Measurements from ENCODE around the gene SCG2.
"Not testable (repeated sequence)": the region's sequence is repeated elsewhere in the genome, so short reads cannot be mapped to it uniquely, and the experiment has no call there.

Gene SCG2

GRCh38 chr2:223611061-223611460 is 8.9 kb upstream of the SCG2 start:
- DNase-seq (ENCODE audit: low read depth in 2 of 2): no peak

GRCh38 chr2:223607476-223607875 is 5.3 kb upstream of the SCG2 start:
- DNase-seq (ENCODE audit: low read depth in 2 of 2): no peak

GRCh38 chr2:223606946-223607345 is 4.8 kb upstream of the SCG2 start:
- DNase-seq (ENCODE audit: low read depth in 2 of 2): no peak

- no peak for DNase-seq (ENCODE audit: low read depth in 2 of 2)
Measured at GRCh38 chr2:223604231-223604630, 2.1 kb upstream of the SCG2 start.

- DNase-seq (ENCODE audit: low read depth in 2 of 2): no peak
Measured at GRCh38 chr2:223602972-223603371, 811 bp upstream of the SCG2 start.

GRCh38 chr2:223601018-223601417 is 1.1 kb downstream of the SCG2 start:
- DNase-seq (ENCODE audit: low read depth in 2 of 2): no peak

GRCh38 chr2:223599640-223600380 is 2.4 kb downstream of the SCG2 start:
- DNase-seq (ENCODE audit: low read depth in 2 of 2): no peak

- DNase-seq (ENCODE audit: low read depth in 2 of 2): no peak
Measured at GRCh38 chr2:223598994-223599639, 3.0 kb downstream of the SCG2 start.

GRCh38 chr2:223597076-223597475 is 5.1 kb downstream of the SCG2 start:
- DNase-seq (ENCODE audit: low read depth in 2 of 2): no peak

- no peak for DNase-seq (ENCODE audit: low read depth in 2 of 2)
Measured at GRCh38 chr2:223596208-223596607, 6.0 kb downstream of the SCG2 start.

- no peak for DNase-seq (ENCODE audit: low read depth in 2 of 2)
Measured at GRCh38 chr2:223594831-223595230, 7.3 kb downstream of the SCG2 start.

GRCh38 chr2:223594259-223594658 is 7.9 kb downstream of the SCG2 start:
- DNase-seq (ENCODE audit: low read depth in 2 of 2): no peak

- not testable (repeated sequence) for DNase-seq (ENCODE audit: low read depth in 2 of 2)
Measured at GRCh38 chr2:223592689-223593088, 9.5 kb downstream of the SCG2 start.

- DNase-seq (ENCODE audit: low read depth in 2 of 2): no peak
Measured at GRCh38 chr2:223591596-223591995, 10.6 kb downstream of the SCG2 start.

- no peak for DNase-seq (ENCODE audit: low read depth in 2 of 2)
Measured at GRCh38 chr2:223590964-223591363, 11.2 kb downstream of the SCG2 start.

- DNase-seq (ENCODE audit: low read depth in 2 of 2): no peak
Measured at GRCh38 chr2:223589901-223590300, 12.3 kb downstream of the SCG2 start.

- DNase-seq (ENCODE audit: low read depth in 2 of 2): no peak
Measured at GRCh38 chr2:223588251-223588650, 13.9 kb downstream of the SCG2 start.

- no peak for DNase-seq (ENCODE audit: low read depth in 2 of 2)
Measured at GRCh38 chr2:223587301-223587700, 14.9 kb downstream of the SCG2 start.

GRCh38 chr2:223586261-223586660 is 15.9 kb downstream of the SCG2 start:
- DNase-seq (ENCODE audit: low read depth in 2 of 2): no peak

GRCh38 chr2:223585666-223586065 is 16.5 kb downstream of the SCG2 start:
- DNase-seq (ENCODE audit: low read depth in 2 of 2): no peak

- DNase-seq (ENCODE audit: low read depth in 2 of 2): no peak
Measured at GRCh38 chr2:223582001-223582400, 20.2 kb downstream of the SCG2 start.

- no peak for DNase-seq (ENCODE audit: low read depth in 2 of 2)
Measured at GRCh38 chr2:223580951-223581350, 21.2 kb downstream of the SCG2 start.

- DNase-seq (ENCODE audit: low read depth in 2 of 2): no peak
Measured at GRCh38 chr2:223578846-223579245, 23.3 kb downstream of the SCG2 start.

GRCh38 chr2:223576873-223577272 is 25.3 kb downstream of the SCG2 start:
- DNase-seq (ENCODE audit: low read depth in 2 of 2): no peak
